Thoracic aorta (tissue), 2 donors: Measurements from ENCODE around the gene CYP4B1. TPM values are rescaled to one million over a fixed set of nuclear protein-coding genes. Genes with fewer than 3 reads are reported as not detected.

ENCODE experiments used
- ATAC-seq: fragments of 150-250 bp; one replicate; pipeline ENCODE4 v1.8.0; 2017; ENCODE audit warnings: low read depth; ENCODE audit not compliant: insufficient number of reproducible peaks, low FRiP score
- DNase-seq: peaks from one replicate; pipeline ENCODE4 v3.0.0-alpha.2; 2020; ENCODE audit warnings: low spot score
- H3K27ac ChIP-seq, 2 donors: fragments of 200-600 bp; sonication (generic); 1 replicate in 1 of 2; 2 replicates in 1 of 2; pipeline ENCODE4 v1.5.1; 2016; ENCODE audit warnings: mild to moderate bottlenecking in 2 of 2, moderate library complexity in 2 of 2
- H3K27me3 ChIP-seq: fragments of 200-600 bp; sonication (generic); replicated peaks from 2 replicates; pipeline ENCODE4 v1.6.0; 2016; ENCODE audit warnings: mild to moderate bottlenecking; ENCODE audit not compliant: insufficient read depth
- H3K36me3 ChIP-seq: fragments of 200-600 bp; sonication (generic); one replicate; pipeline ENCODE4 v1.5.1; 2016
- H3K4me1 ChIP-seq, 2 donors: fragments of 200-600 bp; sonication (generic); 1 replicate in 1 of 2; 2 replicates in 1 of 2; pipeline versions ENCODE4 v1.5.1 to v1.6.0; 2016; ENCODE audit warnings: low read depth in 2 of 2, mild to moderate bottlenecking in 1 of 2; ENCODE audit not compliant: control insufficient read depth in 1 of 2
- H3K4me3 ChIP-seq: fragments of 200-600 bp; sonication (generic); 2 replicates; pipeline ENCODE4 v1.5.1; 2016; ENCODE audit warnings: mild to moderate bottlenecking
- H3K9me3 ChIP-seq: fragments of 200-600 bp; sonication (generic); 2 replicates; pipeline ENCODE4 v1.5.1; 2016
- CTCF ChIP-seq: fragments of 200-600 bp; sonication (generic); IDR thresholded peaks from one replicate; pipeline ENCODE4 v1.5.1; 2019; ENCODE audit warnings: antibody characterized with exemption
- total RNA-seq, 2 donors: library from RNA; depleted of rRNA; stranded (reverse); fragments of >200 nt; gene quantifications; one replicate each; pipeline versions ENCODE4 v1.1.0 to v1.2.3, GENCODE V29; 2016

Gene CYP4B1
- total RNA-seq, 2 donors from 2014 or later: 57.9 to 117 TPM

- no peak for ATAC-seq
- TF ChIP-seq CTCF: no peak
Measured at GRCh38 chr1:46862348-46862747, 63.5 kb downstream of the CYP4B1 start.

More at GRCh38 chr1:46862348-46862747, 63.5 kb downstream of the CYP4B1 start:
- H3K9me3 ChIP-seq: peaks cover 9% of the 10 kb centered on the region
- H3K36me3 ChIP-seq: no peaks in the 10 kb centered on the region
- no peak overlapping the region for H3K27ac ChIP-seq
- no peak overlapping the region for H3K4me3 ChIP-seq
- no peak for DNase-seq
- no peaks in the 10 kb centered on the region for H3K4me1 ChIP-seq
- no peaks in the 10 kb centered on the region for H3K27me3 ChIP-seq

Other genes with a start within 250 kb of the CYP4B1 start
- gene KNCN, start 247.4 kb upstream of the CYP4B1 start, total RNA-seq: not detected
- 100 to 1,000 TPM in 1 of 2 donors, 10 to 100 TPM in 1; 95.9 to 118 TPM for gene MKNK1, start 194.8 kb upstream of the CYP4B1 start, total RNA-seq
- gene MOB3C, start 182.2 kb upstream of the CYP4B1 start, total RNA-seq: 10 to 100 TPM; 29.5 to 42.3 TPM
- 10 to 100 TPM; 38.5 to 55.6 TPM for gene ATPAF1, start 130.7 kb upstream of the CYP4B1 start, total RNA-seq
- gene TEX38, start 127.2 kb upstream of the CYP4B1 start, total RNA-seq: not detected
- gene EFCAB14, start 79.9 kb upstream of the CYP4B1 start, total RNA-seq: 100 to 1,000 TPM; 102 to 107 TPM
- gene CYP4A11, start 142.4 kb downstream of the CYP4B1 start, total RNA-seq: not detected
- 10 to 100 TPM; 29.6 to 47.9 TPM for gene CYP4X1, start 224.6 kb downstream of the CYP4B1 start, total RNA-seq